Measurements from ENCODE around the gene CREB3L2.

The CREB3L2 gene

DNA sequence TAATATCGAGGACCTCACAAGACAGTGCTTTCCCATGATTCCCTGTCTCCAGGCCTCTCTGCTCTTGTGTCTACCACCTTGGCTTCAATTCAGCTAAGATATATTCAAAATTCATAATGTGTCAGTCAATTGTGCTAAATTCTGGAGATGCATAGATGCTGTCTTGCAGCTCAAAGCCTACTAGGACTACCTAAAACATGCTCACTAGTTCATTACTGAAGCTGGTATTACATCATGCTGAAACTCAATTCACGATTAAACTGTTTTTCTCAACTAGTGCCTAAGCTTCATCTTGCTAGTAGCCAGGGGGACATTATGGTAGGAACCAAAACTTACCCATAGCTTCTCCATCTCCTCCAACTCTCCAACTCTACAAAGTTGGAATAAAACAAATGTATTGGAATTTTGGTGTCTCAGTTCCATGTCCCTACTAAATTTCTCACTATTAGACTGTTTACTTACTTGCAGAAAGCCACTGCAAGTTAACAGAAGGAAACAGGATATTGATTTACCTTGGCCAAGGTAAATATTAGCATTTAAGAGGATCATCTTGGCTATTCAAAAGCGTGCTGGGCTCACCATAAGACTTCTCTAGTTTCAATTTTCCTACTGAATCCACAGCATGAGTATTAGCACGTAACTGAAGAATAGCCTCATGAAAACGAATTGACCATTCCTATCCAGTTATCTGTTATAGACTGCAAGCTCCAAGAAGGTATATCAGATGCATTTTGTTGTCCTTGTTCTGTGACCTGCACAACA lies 53.6 kb downstream of the CREB3L2 start:
- no peaks in the 10 kb centered on the region for H3K9me3 ChIP-seq (ENCODE audit: control insufficient read depth, low read length)

DNA sequence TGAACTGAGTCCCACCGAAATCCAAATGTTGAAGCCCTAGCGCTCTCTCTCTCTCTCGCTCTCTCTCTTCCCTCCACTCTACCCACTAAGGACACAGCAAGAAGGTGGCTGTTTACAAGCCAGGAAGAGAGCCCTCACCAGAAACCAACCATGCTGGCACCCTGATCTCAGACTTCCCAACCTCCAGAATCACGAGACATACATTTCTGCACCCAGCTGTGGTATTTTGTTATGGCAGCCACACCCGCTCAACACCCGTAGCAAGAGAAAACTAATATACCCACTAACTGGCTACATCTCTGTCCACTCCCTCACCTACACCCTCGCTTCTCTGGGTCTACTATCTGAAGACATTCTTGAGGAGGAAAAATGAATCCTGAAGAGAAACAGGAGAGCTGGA lies 54.8 kb downstream of the CREB3L2 start:
- 86 to 89% methylated on average over 7 of the region's 7 CpGs for WGBS, 2 experiments
- no peak overlapping the region for H3K4me3 ChIP-seq (ENCODE audit: insufficient read depth, low read depth, low read length)
- no peak overlapping the region for H3K27ac ChIP-seq (ENCODE audit: insufficient read depth, low read depth, low read length, poor library complexity, severe bottlenecking)
- H3K27me3 ChIP-seq (ENCODE audit: control insufficient read depth, insufficient read depth, low read length, poor library complexity, severe bottlenecking) = no peaks in the 10 kb centered on the region
- H3K4me1 ChIP-seq (ENCODE audit: control insufficient read depth, insufficient read depth, low read length) = peaks cover 14% of the 10 kb centered on the region
- no peaks in the 10 kb centered on the region for H3K9me3 ChIP-seq (ENCODE audit: control insufficient read depth, low read length)
- H3K36me3 ChIP-seq (ENCODE audit: control insufficient read depth, insufficient read depth, low read length) = no peaks in the 10 kb centered on the region

More for the DNA sequence above, 53.6 kb downstream of the CREB3L2 start:
- Histone ChIP-seq H3K27ac (ENCODE audit: insufficient read depth, low read depth, low read length, poor library complexity, severe bottlenecking) (no peak overlapping the region), H3K36me3 (ENCODE audit: control insufficient read depth, insufficient read depth, low read length) (no peaks in the 10 kb centered on the region), H3K4me1 (ENCODE audit: control insufficient read depth, insufficient read depth, low read length) (peaks cover 15% of the 10 kb centered on the region), H3K27me3 (ENCODE audit: control insufficient read depth, insufficient read depth, low read length, poor library complexity, severe bottlenecking) (no peaks in the 10 kb centered on the region), H3K4me3 (ENCODE audit: insufficient read depth, low read depth, low read length) (no peak overlapping the region)
- WGBS, 2 experiments = 96 to 97% methylated on average over 5 of the region's 5 CpGs

DNA sequence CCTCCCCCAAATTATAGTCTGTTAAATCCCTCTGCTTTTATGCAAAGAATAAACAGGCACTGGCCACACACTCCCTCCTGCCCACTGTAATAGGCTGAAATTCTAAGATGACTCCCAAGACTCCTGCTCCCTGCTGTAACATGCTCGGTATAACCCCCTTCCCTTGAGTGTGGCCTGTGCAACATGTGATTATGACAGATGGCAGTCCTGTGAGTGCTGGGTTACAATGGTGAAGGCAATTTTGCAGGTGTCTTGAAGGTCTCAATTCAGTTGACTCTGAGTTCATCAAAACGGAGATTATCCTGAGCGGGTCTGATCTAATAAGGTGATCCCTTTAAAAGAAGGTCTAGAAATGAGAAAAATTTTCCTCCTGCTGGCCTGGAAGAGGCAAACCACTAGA lies 55.9 kb downstream of the CREB3L2 start:
- Histone ChIP-seq H3K27me3 (ENCODE audit: control insufficient read depth, insufficient read depth, low read length, poor library complexity, severe bottlenecking) (no peaks in the 10 kb centered on the region), H3K4me3 (ENCODE audit: insufficient read depth, low read depth, low read length) (no peak overlapping the region), H3K4me1 (ENCODE audit: control insufficient read depth, insufficient read depth, low read length) (peaks cover 14% of the 10 kb centered on the region), H3K27ac (ENCODE audit: insufficient read depth, low read depth, low read length, poor library complexity, severe bottlenecking) (no peak overlapping the region), H3K36me3 (ENCODE audit: control insufficient read depth, insufficient read depth, low read length) (no peaks in the 10 kb centered on the region), H3K9me3 (ENCODE audit: control insufficient read depth, low read length) (no peaks in the 10 kb centered on the region)
- 91 to 92% methylated on average over 3 of the region's 3 CpGs for WGBS, 2 experiments

DNA sequence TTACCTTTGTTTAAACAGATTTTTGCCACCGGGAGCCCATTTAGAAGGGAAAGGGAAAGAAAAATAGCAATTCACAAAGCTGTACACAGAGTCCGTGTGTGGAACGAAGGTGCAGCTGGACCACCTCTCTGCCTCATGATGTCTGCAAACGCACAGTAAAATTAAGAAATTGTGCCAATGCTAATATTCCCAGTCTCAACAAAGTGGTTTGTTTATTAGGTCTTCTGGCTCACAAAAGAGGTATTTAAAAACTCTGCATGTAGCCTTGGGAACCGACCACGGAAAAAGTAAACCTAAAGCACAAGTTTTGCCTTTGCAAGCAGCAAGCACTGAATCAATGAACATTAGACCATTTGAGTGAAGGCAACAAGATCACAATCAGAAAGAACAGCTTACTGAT lies 57.7 kb downstream of the CREB3L2 start:
- H3K4me3 ChIP-seq (ENCODE audit: insufficient read depth, low read depth, low read length) = no peak overlapping the region
- H3K4me1 ChIP-seq (ENCODE audit: control insufficient read depth, insufficient read depth, low read length) = peaks cover 14% of the 10 kb centered on the region
- 70 to 77% methylated on average over 6 of the region's 6 CpGs for WGBS, 2 experiments
- H3K9me3 ChIP-seq (ENCODE audit: control insufficient read depth, low read length) = no peaks in the 10 kb centered on the region
- no peak overlapping the region for H3K27ac ChIP-seq (ENCODE audit: insufficient read depth, low read depth, low read length, poor library complexity, severe bottlenecking)
- H3K27me3 ChIP-seq (ENCODE audit: control insufficient read depth, insufficient read depth, low read length, poor library complexity, severe bottlenecking) = no peaks in the 10 kb centered on the region
- no peaks in the 10 kb centered on the region for H3K36me3 ChIP-seq (ENCODE audit: control insufficient read depth, insufficient read depth, low read length)

DNA sequence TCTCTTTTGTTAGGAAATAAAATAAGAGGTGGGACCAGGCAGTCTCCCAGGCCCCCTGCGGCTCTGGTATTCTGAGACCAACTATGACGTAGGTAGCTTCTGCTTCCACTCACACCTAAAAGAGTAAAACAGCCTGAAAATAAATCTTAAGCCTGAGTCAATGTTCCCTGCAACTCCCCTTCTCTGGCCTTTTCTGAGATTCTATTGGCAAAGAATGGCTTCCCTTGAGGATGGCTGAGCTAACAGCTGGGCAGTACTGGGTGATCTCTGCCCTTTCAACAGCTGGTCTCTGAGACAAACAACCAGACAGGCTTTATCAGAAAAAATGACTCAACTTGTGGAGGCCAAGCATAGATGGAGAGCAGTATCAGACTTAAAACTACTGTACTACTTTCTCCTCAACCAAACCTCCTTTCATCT lies 58.7 kb downstream of the CREB3L2 start:
- H3K27ac ChIP-seq (ENCODE audit: insufficient read depth, low read depth, low read length, poor library complexity, severe bottlenecking) = no peak overlapping the region
- no peaks in the 10 kb centered on the region for H3K27me3 ChIP-seq (ENCODE audit: control insufficient read depth, insufficient read depth, low read length, poor library complexity, severe bottlenecking)
- H3K9me3 ChIP-seq (ENCODE audit: control insufficient read depth, low read length) = no peaks in the 10 kb centered on the region
- H3K4me3 ChIP-seq (ENCODE audit: insufficient read depth, low read depth, low read length) = no peak overlapping the region
- H3K36me3 ChIP-seq (ENCODE audit: control insufficient read depth, insufficient read depth, low read length) = no peaks in the 10 kb centered on the region
- 82 to 83% methylated on average over 2 of the region's 2 CpGs for WGBS, 2 experiments
- H3K4me1 ChIP-seq (ENCODE audit: control insufficient read depth, insufficient read depth, low read length) = peaks cover 14% of the 10 kb centered on the region

DNA sequence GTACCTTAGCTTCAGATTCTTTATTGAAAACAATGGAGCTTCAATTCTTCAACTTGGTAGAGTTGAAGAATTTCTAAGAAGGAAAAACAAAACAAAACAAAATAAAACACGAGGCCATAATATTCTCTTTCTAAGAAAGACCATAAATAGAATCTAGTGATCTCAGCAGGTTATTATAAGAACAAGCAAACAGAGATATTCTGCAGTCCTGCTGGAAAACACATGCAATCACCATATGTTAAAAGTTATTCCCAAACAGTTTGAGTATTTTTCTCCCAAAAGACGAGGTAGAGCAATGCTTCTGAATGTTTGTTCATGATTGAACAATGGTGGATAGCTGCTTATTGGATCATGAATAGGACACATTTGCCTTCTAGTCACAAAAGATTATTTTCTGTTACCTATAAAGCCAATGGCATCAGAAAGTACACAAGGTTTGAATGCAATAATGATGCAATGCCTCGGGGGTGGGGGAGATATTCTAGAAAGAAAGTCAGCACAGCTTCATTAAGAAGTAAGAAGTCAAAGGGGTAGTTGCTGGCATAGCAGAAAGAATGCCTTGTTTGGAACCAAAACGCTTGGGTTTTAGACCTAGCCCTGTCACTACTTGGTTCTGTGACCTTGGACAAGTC lies 59.3 kb downstream of the CREB3L2 start:
- no peaks in the 10 kb centered on the region for H3K9me3 ChIP-seq (ENCODE audit: control insufficient read depth, low read length)
- no peaks in the 10 kb centered on the region for H3K27me3 ChIP-seq (ENCODE audit: control insufficient read depth, insufficient read depth, low read length, poor library complexity, severe bottlenecking)
- H3K36me3 ChIP-seq (ENCODE audit: control insufficient read depth, insufficient read depth, low read length) = no peaks in the 10 kb centered on the region
- no peak overlapping the region for H3K27ac ChIP-seq (ENCODE audit: insufficient read depth, low read depth, low read length, poor library complexity, severe bottlenecking)
- H3K4me1 ChIP-seq (ENCODE audit: control insufficient read depth, insufficient read depth, low read length) = peaks cover 14% of the 10 kb centered on the region
- 84 to 85% methylated on average over 4 of the region's 4 CpGs for WGBS, 2 experiments
- no peak overlapping the region for H3K4me3 ChIP-seq (ENCODE audit: insufficient read depth, low read depth, low read length)

DNA sequence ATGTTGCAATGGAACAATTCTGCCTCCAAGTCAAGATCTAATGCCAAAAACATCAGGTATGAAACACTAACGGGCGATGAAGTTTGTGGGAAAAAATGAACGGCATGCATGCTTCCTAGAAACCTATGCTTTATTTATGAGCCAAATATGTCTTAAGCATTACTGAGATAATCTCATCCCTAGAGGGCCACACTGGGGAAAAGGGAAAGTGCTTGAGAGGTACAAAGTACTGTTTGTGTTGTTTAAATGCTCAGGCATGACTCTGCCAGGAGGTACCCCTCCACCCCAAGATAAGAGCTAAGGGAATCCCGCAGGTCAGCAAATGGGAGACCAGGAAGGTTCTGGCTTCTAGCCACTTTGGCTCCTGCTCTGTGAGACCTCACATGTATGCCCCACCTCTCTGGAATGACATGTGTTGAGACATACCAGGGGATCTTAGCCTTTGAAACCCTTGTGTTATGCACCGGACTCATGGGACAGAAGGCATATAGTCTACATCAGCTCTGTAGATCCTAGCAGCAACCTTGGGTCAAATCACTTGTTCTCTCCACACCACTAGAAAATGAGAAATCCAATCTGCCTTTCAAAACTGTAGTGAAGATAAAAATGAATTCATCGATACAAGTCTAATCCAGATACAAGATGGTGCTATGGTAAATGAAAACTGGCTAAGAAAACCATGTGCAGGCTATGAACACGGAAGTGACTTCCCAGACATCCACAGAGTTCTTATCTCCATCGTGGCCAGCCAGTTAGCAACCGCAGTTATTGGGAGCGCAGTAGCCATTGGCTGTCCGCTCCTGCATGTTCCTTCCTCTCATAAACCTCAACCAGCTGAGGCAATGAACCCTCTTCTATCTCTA lies 61.0 kb downstream of the CREB3L2 start:
- peaks cover 29% of the 10 kb centered on the region for H3K4me1 ChIP-seq (ENCODE audit: control insufficient read depth, insufficient read depth, low read length)
- H3K4me3 ChIP-seq (ENCODE audit: insufficient read depth, low read depth, low read length) = no peak overlapping the region
- 94 to 98% methylated on average over 11 of the region's 11 CpGs for WGBS, 2 experiments
- H3K9me3 ChIP-seq (ENCODE audit: control insufficient read depth, low read length) = no peaks in the 10 kb centered on the region
- no peaks in the 10 kb centered on the region for H3K27me3 ChIP-seq (ENCODE audit: control insufficient read depth, insufficient read depth, low read length, poor library complexity, severe bottlenecking)
- H3K27ac ChIP-seq (ENCODE audit: insufficient read depth, low read depth, low read length, poor library complexity, severe bottlenecking) = no peak overlapping the region
- H3K36me3 ChIP-seq (ENCODE audit: control insufficient read depth, insufficient read depth, low read length) = no peaks in the 10 kb centered on the region

DNA sequence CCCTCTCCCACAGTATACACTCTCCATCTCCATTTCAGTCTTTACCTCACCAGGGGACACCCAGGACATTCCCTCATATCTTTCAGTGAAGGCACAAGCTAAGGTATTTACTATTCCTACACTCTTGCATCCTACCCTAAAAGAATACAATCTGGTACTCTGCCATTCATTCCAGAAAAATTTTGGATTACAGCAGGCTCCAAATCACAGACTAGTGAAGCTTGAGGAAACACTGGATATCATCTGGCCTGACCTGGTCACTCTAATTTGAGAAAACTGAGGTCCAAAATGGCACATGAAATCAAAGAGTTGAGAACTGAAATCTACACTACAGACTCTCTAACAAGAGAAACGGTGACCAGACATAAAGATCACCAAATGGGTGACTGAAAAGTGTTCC lies 61.7 kb downstream of the CREB3L2 start:
- peaks cover 29% of the 10 kb centered on the region for H3K4me1 ChIP-seq (ENCODE audit: control insufficient read depth, insufficient read depth, low read length)
- H3K36me3 ChIP-seq (ENCODE audit: control insufficient read depth, insufficient read depth, low read length) = no peaks in the 10 kb centered on the region
- no peak overlapping the region for H3K4me3 ChIP-seq (ENCODE audit: insufficient read depth, low read depth, low read length)
- H3K27me3 ChIP-seq (ENCODE audit: control insufficient read depth, insufficient read depth, low read length, poor library complexity, severe bottlenecking) = no peaks in the 10 kb centered on the region
- H3K9me3 ChIP-seq (ENCODE audit: control insufficient read depth, low read length) = no peaks in the 10 kb centered on the region
- WGBS, 2 experiments = 86 to 88% methylated on average over 1 of the region's 1 CpG
- H3K27ac ChIP-seq (ENCODE audit: insufficient read depth, low read depth, low read length, poor library complexity, severe bottlenecking) = no peak overlapping the region

DNA sequence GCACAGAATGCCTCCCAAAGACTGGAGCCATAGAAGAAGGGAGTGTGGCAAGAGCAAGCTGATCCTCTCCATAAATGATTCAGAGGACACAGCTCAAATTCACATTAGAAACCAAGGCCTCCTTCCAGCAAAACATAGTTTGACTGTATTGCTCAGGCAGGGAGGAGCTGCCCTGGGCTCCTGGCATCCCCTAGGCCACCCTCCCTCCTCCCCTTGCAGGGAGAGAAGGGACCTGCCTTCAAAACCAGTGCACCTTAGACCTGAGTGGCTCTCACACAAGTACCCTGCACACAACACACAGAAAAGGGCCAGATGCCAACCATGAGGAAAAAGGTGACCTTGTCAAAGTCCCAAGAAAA lies 64.7 kb downstream of the CREB3L2 start:
- Histone ChIP-seq H3K4me1 (ENCODE audit: control insufficient read depth, insufficient read depth, low read length) (peaks cover 15% of the 10 kb centered on the region), H3K27ac (ENCODE audit: insufficient read depth, low read depth, low read length, poor library complexity, severe bottlenecking) (no peak overlapping the region)

DNA sequence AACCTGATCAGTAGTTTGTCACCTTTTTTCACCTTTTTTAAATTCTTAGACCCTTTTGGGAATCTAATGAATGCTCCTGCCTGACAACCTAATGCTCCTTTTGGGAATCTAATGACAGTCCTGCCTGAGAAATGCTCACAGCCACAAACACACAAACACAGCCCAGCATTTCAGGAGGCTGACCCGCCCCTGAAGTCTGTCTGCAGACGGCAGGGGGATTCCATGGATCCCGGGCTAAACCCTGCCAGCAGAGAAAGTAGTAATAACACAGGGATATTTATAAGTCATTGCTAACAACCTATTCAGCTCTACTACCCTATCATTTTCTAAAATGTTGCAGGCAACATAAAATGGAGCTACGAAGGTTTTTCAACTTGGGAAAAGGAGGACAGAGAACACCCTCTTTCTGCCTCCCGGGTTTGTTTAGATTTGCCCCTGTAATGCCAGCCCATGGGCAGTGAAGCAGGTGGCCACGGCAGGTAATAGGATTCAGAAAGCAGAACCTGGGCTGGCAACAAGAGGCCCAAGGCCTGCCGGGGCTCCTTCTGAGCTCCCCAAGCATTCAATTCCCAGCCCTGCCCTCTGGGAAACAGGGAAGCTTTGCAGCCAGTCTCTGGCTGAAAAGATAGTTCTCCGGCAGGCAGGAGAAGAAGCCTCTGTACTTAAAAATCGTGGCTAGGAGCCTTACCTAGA lies 65.2 kb downstream of the CREB3L2 start:
- WGBS, 2 experiments = 77 to 81% methylated on average over 9 of the region's 9 CpGs
- no peaks in the 10 kb centered on the region for H3K9me3 ChIP-seq (ENCODE audit: control insufficient read depth, low read length)
- H3K27ac ChIP-seq (ENCODE audit: insufficient read depth, low read depth, low read length, poor library complexity, severe bottlenecking) = no peak overlapping the region
- no peaks in the 10 kb centered on the region for H3K27me3 ChIP-seq (ENCODE audit: control insufficient read depth, insufficient read depth, low read length, poor library complexity, severe bottlenecking)
- H3K4me1 ChIP-seq (ENCODE audit: control insufficient read depth, insufficient read depth, low read length) = peaks cover 15% of the 10 kb centered on the region
- no peak overlapping the region for H3K4me3 ChIP-seq (ENCODE audit: insufficient read depth, low read depth, low read length)
- H3K36me3 ChIP-seq (ENCODE audit: control insufficient read depth, insufficient read depth, low read length) = no peaks in the 10 kb centered on the region

More for the DNA sequence above, 64.7 kb downstream of the CREB3L2 start:
- Histone ChIP-seq H3K27me3 (ENCODE audit: control insufficient read depth, insufficient read depth, low read length, poor library complexity, severe bottlenecking) (no peaks in the 10 kb centered on the region), H3K9me3 (ENCODE audit: control insufficient read depth, low read length) (no peaks in the 10 kb centered on the region), H3K4me3 (ENCODE audit: insufficient read depth, low read depth, low read length) (no peak overlapping the region), H3K36me3 (ENCODE audit: control insufficient read depth, insufficient read depth, low read length) (no peaks in the 10 kb centered on the region)

Measured in ectodermal cell (in vitro differentiated cells).